Measurements from ENCODE around the gene ALMS1. TPM values are rescaled to one million over a fixed set of nuclear protein-coding genes. Genes with fewer than 3 reads are reported as not detected.

Gene ALMS1
- total RNA-seq, 2 donors from 2014 or later = 18.5 to 69.3 TPM

GRCh38 chr2:73366060-73366459, 19.6 kb upstream of the ALMS1 start:
- Histone ChIP-seq H3K36me3 (no peaks in the 10 kb centered on the region), H3K9me3 (no peaks in the 10 kb centered on the region), H3K4me3 (no peak overlapping the region), H3K27ac (no peak overlapping the region), H3K4me1 (replicated peaks) (no peaks in the 10 kb centered on the region), H3K27me3 (replicated peaks; ENCODE audit: insufficient read depth) (no peaks in the 10 kb centered on the region)
- DNase-seq (ENCODE audit: low spot score) = no peak
- TF ChIP-seq POLR2A (IDR thresholded peaks at IDR 0.05) = no peak
- TF ChIP-seq POLR2AphosphoS5 (IDR thresholded peaks at IDR 0.05) = no peak
- TF ChIP-seq CTCF (IDR thresholded peaks at IDR 0.05) = no peak
- 88% methylated on average over 1 of the region's 1 CpG for WGBS
- intact Hi-C loops (cut with DNase I) = no loop called here

GRCh38 chr2:73368781-73369180, 16.9 kb upstream of the ALMS1 start:
- Histone ChIP-seq H3K4me1 (replicated peaks) (no peaks in the 10 kb centered on the region), H3K4me3 (no peak overlapping the region), H3K27ac (no peak overlapping the region), H3K36me3 (no peaks in the 10 kb centered on the region), H3K27me3 (replicated peaks; ENCODE audit: insufficient read depth) (no peaks in the 10 kb centered on the region), H3K9me3 (no peaks in the 10 kb centered on the region)
- no peak for TF ChIP-seq CTCF (IDR thresholded peaks at IDR 0.05)
- TF ChIP-seq POLR2A (IDR thresholded peaks at IDR 0.05) = no peak
- no peak for TF ChIP-seq POLR2AphosphoS5 (IDR thresholded peaks at IDR 0.05)
- intact Hi-C loops (cut with DNase I) = no loop called here
- no peak for DNase-seq (ENCODE audit: low spot score)
- WGBS = 75% methylated on average over 2 of the region's 2 CpGs

GRCh38 chr2:73370348-73370747, 15.3 kb upstream of the ALMS1 start:
- Histone ChIP-seq H3K9me3 (no peaks in the 10 kb centered on the region), H3K4me3 (no peak overlapping the region), H3K27ac (no peak overlapping the region), H3K4me1 (replicated peaks) (no peaks in the 10 kb centered on the region), H3K36me3 (no peaks in the 10 kb centered on the region), H3K27me3 (replicated peaks; ENCODE audit: insufficient read depth) (no peaks in the 10 kb centered on the region)
- TF ChIP-seq POLR2A (IDR thresholded peaks at IDR 0.05) (no peak), CTCF (IDR thresholded peaks at IDR 0.05) (no peak), POLR2AphosphoS5 (IDR thresholded peaks at IDR 0.05) (no peak)
- no peak for DNase-seq (ENCODE audit: low spot score)
- intact Hi-C loops (cut with DNase I) = no loop called here
- WGBS = 81% methylated on average over 3 of the region's 3 CpGs

- Histone ChIP-seq H3K27ac (no peak overlapping the region), H3K9me3 (no peaks in the 10 kb centered on the region), H3K4me1 (replicated peaks) (no peaks in the 10 kb centered on the region), H3K4me3 (no peak overlapping the region), H3K36me3 (no peaks in the 10 kb centered on the region), H3K27me3 (replicated peaks; ENCODE audit: insufficient read depth) (no peaks in the 10 kb centered on the region)
- intact Hi-C loops (cut with DNase I) = no loop called here
- DNase-seq (ENCODE audit: low spot score) = no peak
- WGBS = 74% methylated on average over 2 of the region's 2 CpGs
- TF ChIP-seq POLR2AphosphoS5 (IDR thresholded peaks at IDR 0.05) = no peak
- TF ChIP-seq POLR2A (IDR thresholded peaks at IDR 0.05) = no peak
- no peak for TF ChIP-seq CTCF (IDR thresholded peaks at IDR 0.05)
Observed at GRCh38 chr2:73373344-73373743, 12.3 kb upstream of the ALMS1 start.

- intact Hi-C loops (cut with DNase I) = no loop called here
- Histone ChIP-seq H3K27ac (no peak overlapping the region), H3K9me3 (no peaks in the 10 kb centered on the region), H3K4me3 (no peak overlapping the region), H3K4me1 (replicated peaks) (no peaks in the 10 kb centered on the region), H3K36me3 (no peaks in the 10 kb centered on the region), H3K27me3 (replicated peaks; ENCODE audit: insufficient read depth) (no peaks in the 10 kb centered on the region)
- no peak for DNase-seq (ENCODE audit: low spot score)
- WGBS = 63% methylated on average over 1 of the region's 1 CpG
- TF ChIP-seq POLR2A (IDR thresholded peaks at IDR 0.05) = no peak
- TF ChIP-seq CTCF (IDR thresholded peaks at IDR 0.05) = no peak
- TF ChIP-seq POLR2AphosphoS5 (IDR thresholded peaks at IDR 0.05) = no peak
Observed at GRCh38 chr2:73374269-73374668, 11.4 kb upstream of the ALMS1 start.
